ENCODE measurements around the gene TUBA8.

Gene TUBA8

DNA sequence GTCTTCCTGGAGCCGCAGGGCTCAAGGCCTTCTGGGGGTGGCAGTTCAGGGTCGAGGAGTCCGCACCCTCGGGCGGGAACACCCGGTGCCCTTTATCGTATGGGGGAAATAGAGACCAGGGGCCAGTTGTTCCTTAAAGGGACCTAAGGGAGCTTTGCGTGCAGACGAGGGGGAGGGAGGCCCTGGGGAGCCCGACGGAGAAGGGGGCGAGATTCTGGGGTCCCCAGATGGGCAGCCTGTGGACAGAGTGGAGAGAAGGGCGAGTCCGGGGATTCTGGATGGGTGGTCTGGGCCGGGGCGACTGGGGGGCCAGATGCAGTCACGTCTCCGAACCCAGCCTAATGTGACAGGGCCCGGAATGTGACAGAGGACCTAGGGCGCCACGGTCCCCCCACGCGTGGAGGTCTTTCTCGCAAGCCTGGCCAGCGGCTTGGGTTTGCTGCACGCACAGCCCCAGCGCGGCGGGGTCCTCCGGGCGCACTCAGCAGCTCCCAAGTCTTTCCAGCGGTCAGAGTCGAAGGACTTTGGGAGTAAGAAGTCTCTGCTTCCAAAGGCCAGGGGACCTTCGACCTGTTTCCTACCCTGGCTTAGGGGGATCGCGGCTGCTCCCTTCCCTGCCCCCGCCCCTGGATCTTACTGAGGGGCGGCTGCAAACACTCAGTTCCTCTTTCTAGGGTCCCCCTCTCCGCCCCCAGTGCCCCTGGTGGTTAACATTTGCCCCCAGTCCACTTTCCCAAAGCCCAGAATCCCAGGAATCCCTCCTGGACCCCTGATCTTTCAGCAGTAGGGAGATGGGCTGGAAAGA is 547 bp downstream of the TUBA8 start:
- Histone ChIP-seq H3K9ac (ENCODE audit: low read depth, low read length) (no peak overlapping the region), H3K4me3 (ENCODE audit: low read depth, low read length) (peak overlapping the region; percentile 53), H3K9me3 (ENCODE audit: control insufficient read depth, insufficient read depth, low read length) (peaks cover 2% of the 10 kb centered on the region), H3K27me3 (ENCODE audit: control insufficient read depth, insufficient read depth, low read length) (peaks cover 31% of the 10 kb centered on the region), H3K36me3 (ENCODE audit: control insufficient read depth, insufficient read depth, low read length) (no peaks in the 10 kb centered on the region), H3K4me1 (ENCODE audit: control insufficient read depth, insufficient read depth, low read length) (no peaks in the 10 kb centered on the region)

DNA sequence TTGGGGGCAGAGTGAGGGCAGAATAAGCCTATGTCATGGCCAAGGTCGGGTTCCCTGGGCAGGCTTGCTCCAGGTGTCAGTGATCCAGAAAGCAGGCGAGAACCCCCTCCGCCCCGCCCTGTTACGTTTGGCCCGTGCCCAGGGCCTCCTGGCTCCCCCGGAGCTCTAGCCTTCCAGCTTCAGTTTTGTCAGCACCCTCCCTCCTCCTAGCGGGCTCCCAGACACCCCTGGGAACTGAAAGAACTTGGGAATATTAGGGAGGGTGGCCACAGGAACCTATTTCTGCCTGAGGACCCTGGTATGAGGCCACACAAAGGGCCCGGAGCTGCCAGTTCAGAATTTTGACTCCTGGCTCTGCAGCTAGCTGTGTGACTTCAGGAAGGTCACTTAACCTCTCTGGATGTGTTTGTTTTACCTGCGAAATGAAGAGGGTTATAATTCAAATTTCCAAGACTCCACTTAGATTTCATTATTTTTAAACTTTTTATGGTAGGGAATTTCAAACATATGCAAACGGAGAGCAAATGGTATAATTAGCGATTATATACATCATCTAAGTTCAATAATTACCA is 1.2 kb downstream of the TUBA8 start:
- Histone ChIP-seq H3K36me3 (ENCODE audit: control insufficient read depth, insufficient read depth, low read length) (no peaks in the 10 kb centered on the region), H3K9me3 (ENCODE audit: control insufficient read depth, insufficient read depth, low read length) (no peaks in the 10 kb centered on the region), H3K27me3 (ENCODE audit: control insufficient read depth, insufficient read depth, low read length) (peaks cover 31% of the 10 kb centered on the region), H3K4me3 (ENCODE audit: low read depth, low read length) (no peak overlapping the region), H3K4me1 (ENCODE audit: control insufficient read depth, insufficient read depth, low read length) (no peaks in the 10 kb centered on the region), H3K9ac (ENCODE audit: low read depth, low read length) (no peak overlapping the region)

DNA sequence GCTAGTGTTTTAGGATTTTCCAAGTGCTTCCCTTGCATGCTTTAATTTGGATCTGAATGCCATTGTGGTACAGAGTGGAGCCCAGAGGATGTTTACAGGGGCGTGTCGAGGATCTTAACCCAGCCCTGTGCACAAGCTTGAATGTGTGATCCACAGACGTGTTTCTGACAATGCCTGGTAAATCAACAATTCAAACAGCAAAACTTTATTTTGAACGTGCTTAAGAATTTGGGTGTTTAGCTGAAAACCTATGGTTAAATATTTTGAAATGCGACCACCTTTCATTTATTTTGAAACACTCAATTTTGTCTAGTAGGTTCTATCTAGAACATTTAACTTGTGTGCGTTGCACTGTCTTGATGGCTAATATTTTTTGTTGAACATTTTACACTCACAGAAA is 1.8 kb downstream of the TUBA8 start:
- no peaks in the 10 kb centered on the region for H3K4me1 ChIP-seq (ENCODE audit: control insufficient read depth, insufficient read depth, low read length)

DNA sequence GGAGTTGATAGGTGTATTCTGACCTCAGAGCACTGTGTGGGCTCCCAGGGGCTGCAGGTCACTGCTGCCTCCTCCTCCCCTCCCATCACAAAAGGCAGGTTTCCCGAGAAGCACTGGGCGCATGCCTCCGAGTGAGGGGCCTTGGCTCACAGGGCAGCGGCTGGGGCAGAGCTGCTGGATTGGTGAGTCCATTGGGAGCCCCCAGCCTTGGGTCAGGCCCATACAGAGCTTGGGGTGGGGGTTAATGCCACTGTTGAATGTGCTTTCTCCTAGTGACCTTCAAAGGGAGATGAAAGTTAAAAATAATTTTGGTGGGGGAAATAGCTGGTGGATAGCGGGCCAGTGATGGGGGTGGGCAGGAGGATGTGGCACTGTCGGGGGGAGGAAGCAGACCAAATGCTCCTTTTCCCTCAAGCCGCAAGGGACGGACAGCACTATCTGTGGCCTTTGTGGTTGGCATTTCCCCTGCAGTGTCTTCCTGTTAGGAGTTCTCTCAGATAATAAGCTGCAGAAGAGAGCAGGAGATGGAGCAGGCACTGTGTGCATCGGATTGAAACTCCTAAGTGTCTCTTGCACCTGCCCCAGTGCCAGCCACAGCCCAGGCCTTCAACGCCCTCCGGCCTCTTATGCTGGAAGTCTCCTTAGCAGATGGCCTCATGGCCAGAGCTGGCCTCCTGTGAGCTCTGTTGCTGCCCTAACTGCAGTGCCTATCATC is 3.2 kb downstream of the TUBA8 start:
- Histone ChIP-seq H3K4me3 (ENCODE audit: low read depth, low read length) (no peak overlapping the region), H3K36me3 (ENCODE audit: control insufficient read depth, insufficient read depth, low read length) (no peaks in the 10 kb centered on the region), H3K9ac (ENCODE audit: low read depth, low read length) (no peak overlapping the region), H3K9me3 (ENCODE audit: control insufficient read depth, insufficient read depth, low read length) (no peaks in the 10 kb centered on the region), H3K4me1 (ENCODE audit: control insufficient read depth, insufficient read depth, low read length) (no peaks in the 10 kb centered on the region), H3K27me3 (ENCODE audit: control insufficient read depth, insufficient read depth, low read length) (peaks cover 28% of the 10 kb centered on the region)

More for the DNA sequence above, 1.8 kb downstream of the TUBA8 start:
- Histone ChIP-seq H3K4me3 (ENCODE audit: low read depth, low read length) (no peak overlapping the region), H3K9me3 (ENCODE audit: control insufficient read depth, insufficient read depth, low read length) (no peaks in the 10 kb centered on the region), H3K9ac (ENCODE audit: low read depth, low read length) (no peak overlapping the region), H3K27me3 (ENCODE audit: control insufficient read depth, insufficient read depth, low read length) (peaks cover 31% of the 10 kb centered on the region), H3K36me3 (ENCODE audit: control insufficient read depth, insufficient read depth, low read length) (no peaks in the 10 kb centered on the region)

DNA sequence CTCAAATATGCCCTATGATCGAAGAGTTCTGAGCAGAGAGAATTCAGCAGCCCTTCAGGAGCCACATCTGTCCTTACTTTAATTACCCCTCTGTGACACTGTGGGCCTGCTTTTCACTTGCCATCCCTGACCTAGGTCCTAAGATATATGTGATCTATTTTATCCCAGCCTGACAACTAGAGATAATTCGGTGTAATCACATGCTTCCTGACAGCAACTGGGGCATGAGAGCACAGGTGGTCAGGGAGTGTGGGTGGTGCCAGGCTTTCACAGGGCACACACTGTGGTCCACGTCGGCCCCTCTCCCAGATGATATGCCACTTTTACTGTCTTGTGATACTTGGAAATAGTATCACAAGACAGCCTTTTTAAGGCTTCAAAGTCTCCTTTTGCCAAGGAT is 3.9 kb downstream of the TUBA8 start:
- Histone ChIP-seq H3K4me1 (ENCODE audit: control insufficient read depth, insufficient read depth, low read length) (no peaks in the 10 kb centered on the region), H3K36me3 (ENCODE audit: control insufficient read depth, insufficient read depth, low read length) (no peaks in the 10 kb centered on the region), H3K9ac (ENCODE audit: low read depth, low read length) (no peak overlapping the region), H3K4me3 (ENCODE audit: low read depth, low read length) (no peak overlapping the region), H3K27me3 (ENCODE audit: control insufficient read depth, insufficient read depth, low read length) (peaks cover 23% of the 10 kb centered on the region), H3K9me3 (ENCODE audit: control insufficient read depth, insufficient read depth, low read length) (no peaks in the 10 kb centered on the region)

DNA sequence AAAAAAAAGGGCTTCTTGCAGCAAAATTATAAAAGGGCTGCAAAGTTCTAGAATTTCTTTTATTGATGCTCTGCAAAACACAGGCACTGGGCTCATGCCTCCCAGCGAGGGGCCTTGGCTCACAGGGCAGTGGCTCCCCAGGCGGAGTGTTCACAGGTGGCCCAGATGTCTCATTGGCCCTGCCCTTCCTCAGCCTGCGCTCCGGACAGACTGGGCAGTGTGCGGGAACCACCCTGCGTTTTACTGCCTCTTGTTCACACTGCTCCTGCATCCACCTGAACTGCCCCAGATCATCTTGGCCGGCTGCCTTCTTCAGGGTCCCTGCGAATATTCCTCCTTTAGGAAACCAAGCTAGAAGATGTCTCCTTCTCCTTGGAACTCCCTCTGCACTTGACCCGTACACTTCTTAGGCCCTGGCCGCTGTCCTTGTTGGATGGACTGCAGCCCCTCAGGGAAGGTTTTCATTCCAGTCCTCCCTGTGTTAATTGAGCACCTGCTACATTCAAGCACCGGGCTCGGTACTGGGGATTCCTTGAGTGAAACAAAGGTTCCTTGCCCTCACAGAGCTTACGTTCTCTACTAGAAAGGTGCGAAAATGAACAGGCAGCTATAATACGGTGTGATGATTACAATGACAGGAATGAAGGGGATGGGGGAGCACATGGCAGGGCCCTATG is 4.5 kb downstream of the TUBA8 start:
- Histone ChIP-seq H3K36me3 (ENCODE audit: control insufficient read depth, insufficient read depth, low read length) (no peaks in the 10 kb centered on the region), H3K4me1 (ENCODE audit: control insufficient read depth, insufficient read depth, low read length) (no peaks in the 10 kb centered on the region), H3K9ac (ENCODE audit: low read depth, low read length) (no peak overlapping the region), H3K4me3 (ENCODE audit: low read depth, low read length) (no peak overlapping the region), H3K27me3 (ENCODE audit: control insufficient read depth, insufficient read depth, low read length) (peaks cover 17% of the 10 kb centered on the region), H3K9me3 (ENCODE audit: control insufficient read depth, insufficient read depth, low read length) (no peaks in the 10 kb centered on the region)

DNA sequence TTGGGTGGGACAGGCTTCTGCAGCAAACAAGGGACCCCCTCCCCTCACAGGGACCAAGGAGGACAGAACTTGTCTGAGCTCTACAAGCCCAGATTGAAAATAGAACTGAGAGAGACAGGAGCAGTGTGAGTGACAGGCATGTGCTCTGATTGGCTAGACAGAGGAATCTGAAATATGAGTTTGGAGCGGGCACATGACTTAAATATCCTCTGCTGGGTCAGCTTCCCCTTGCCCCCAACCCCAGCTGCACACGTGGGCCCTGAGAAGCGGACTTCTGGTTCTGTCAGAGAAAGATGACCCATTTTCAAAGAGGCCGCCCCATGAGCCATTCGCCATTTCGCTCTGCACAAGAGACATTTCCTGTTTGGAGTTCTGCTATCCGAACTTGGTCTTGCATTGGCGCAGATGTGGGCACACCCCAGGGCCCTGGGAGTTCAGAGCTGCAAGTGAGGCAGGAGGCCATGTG is 5.3 kb downstream of the TUBA8 start:
- H3K36me3 ChIP-seq (ENCODE audit: control insufficient read depth, insufficient read depth, low read length) = no peaks in the 10 kb centered on the region
- no peak overlapping the region for H3K9ac ChIP-seq (ENCODE audit: low read depth, low read length)
- H3K9me3 ChIP-seq (ENCODE audit: control insufficient read depth, insufficient read depth, low read length) = no peaks in the 10 kb centered on the region
- H3K27me3 ChIP-seq (ENCODE audit: control insufficient read depth, insufficient read depth, low read length) = peaks cover 12% of the 10 kb centered on the region
- no peak overlapping the region for H3K4me3 ChIP-seq (ENCODE audit: low read depth, low read length)
- no peaks in the 10 kb centered on the region for H3K4me1 ChIP-seq (ENCODE audit: control insufficient read depth, insufficient read depth, low read length)

DNA sequence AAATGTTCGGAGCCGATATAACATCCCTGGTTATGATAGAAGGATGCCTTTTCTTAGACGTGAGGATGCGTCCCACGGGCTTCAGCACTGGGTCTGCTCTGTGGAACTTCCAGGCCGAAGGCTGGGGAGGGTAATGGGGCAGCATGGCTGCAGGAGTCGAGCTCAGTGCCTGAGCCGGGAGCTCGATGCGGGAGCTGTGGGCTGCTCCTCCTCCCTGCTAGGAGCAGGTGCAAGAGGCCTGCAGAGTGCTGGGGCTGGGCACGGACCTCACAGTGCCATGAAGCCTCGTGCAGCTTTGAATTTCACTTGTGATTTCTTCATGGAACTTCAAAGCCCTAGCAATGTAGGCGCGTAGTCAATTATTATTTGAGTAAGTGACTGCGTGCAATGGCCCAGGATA is 6.0 kb downstream of the TUBA8 start:
- no peaks in the 10 kb centered on the region for H3K4me1 ChIP-seq (ENCODE audit: control insufficient read depth, insufficient read depth, low read length)

DNA sequence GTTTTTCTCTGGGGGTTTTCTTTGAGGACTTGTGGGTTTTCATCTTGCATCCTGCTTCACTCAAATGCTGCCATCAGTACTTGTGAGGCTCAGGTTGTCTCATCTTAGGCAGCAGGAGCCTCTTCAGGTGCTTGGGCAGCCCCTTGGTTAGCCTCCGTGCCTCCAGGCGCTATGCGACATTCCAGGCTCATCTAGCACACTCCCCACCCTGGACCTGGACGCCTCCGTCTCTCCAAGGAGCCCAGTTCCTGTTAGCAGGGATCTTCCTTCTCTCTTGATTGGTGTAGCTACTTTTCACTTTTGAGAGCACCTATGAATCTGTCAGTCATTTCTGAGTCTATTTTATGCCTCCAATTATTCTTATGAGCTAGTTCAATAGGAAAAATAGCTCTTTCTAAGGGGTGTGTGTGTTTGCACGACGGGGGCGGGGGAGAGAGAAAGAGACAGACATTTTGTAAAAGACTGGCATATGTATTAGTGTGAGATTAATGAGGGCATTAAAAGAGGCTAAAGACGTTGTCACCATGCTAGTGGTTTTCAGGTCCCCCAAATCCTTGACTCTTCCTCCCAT is 7.8 kb downstream of the TUBA8 start:
- no peaks in the 10 kb centered on the region for H3K9me3 ChIP-seq (ENCODE audit: control insufficient read depth, insufficient read depth, low read length)
- H3K4me1 ChIP-seq (ENCODE audit: control insufficient read depth, insufficient read depth, low read length) = peaks cover 2% of the 10 kb centered on the region
- H3K36me3 ChIP-seq (ENCODE audit: control insufficient read depth, insufficient read depth, low read length) = no peaks in the 10 kb centered on the region
- no peak overlapping the region for H3K9ac ChIP-seq (ENCODE audit: low read depth, low read length)
- no peak overlapping the region for H3K4me3 ChIP-seq (ENCODE audit: low read depth, low read length)
- H3K27me3 ChIP-seq (ENCODE audit: control insufficient read depth, insufficient read depth, low read length) = no peaks in the 10 kb centered on the region

More for the DNA sequence above, 6.0 kb downstream of the TUBA8 start:
- Histone ChIP-seq H3K4me3 (ENCODE audit: low read depth, low read length) (no peak overlapping the region), H3K9ac (ENCODE audit: low read depth, low read length) (no peak overlapping the region), H3K9me3 (ENCODE audit: control insufficient read depth, insufficient read depth, low read length) (no peaks in the 10 kb centered on the region), H3K27me3 (ENCODE audit: control insufficient read depth, insufficient read depth, low read length) (peaks cover 5% of the 10 kb centered on the region), H3K36me3 (ENCODE audit: control insufficient read depth, insufficient read depth, low read length) (no peaks in the 10 kb centered on the region)

DNA sequence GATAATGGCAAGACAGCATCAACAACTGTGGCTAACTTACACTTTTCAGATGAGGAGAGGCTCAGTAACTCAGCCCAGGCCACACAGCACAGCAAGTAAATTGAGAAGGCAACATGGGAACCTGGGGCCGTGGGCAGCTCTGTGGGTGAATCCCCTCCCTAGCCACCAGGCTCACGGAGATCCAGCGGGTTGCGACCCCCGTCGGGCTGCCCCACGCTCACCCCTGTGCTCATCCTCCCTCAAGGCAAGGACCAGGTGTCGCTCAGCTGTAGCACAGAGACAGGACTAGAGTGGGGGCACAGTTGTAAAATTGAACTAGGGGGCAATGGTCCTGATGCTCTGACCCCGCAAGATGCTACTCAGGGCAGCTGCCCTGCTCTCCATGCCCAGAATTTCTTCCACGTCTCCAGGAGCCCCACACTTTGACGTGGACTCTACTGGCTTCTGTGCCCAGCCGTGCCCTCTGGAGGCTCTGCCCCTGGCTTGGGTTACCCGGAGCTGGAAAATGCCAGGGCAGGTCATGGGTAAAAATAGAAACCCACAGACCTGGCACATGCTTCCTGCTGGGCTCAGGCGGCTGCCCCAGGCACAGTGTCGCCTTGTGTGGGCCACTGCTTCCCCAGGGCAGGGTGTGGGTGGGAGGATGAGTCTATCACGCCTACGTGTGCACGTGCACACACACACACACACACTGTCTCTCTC is 9.0 kb downstream of the TUBA8 start:
- Histone ChIP-seq H3K27me3 (ENCODE audit: control insufficient read depth, insufficient read depth, low read length) (no peaks in the 10 kb centered on the region), H3K9me3 (ENCODE audit: control insufficient read depth, insufficient read depth, low read length) (no peaks in the 10 kb centered on the region), H3K9ac (ENCODE audit: low read depth, low read length) (no peak overlapping the region), H3K4me1 (ENCODE audit: control insufficient read depth, insufficient read depth, low read length) (peaks cover 2% of the 10 kb centered on the region), H3K36me3 (ENCODE audit: control insufficient read depth, insufficient read depth, low read length) (no peaks in the 10 kb centered on the region), H3K4me3 (ENCODE audit: low read depth, low read length) (no peak overlapping the region)

DNA sequence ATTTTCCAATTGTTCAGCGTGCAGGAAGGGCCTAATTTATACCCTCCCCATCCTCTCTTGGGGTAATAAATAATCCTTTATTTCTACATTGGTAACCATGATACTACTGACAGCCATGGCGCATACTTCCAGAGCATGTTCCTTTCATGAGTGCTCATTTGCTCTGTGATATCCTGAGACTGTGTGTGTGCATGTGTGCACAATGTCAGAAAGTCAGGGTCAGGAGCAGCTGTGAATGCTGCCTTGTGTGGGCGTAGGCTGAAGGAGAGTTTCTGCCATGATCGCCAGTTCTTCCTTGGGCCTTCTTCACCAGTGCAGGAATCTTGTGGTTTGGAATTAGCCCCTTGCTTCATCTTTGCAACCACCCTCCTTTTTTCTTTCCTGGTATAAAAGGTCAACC is 10.2 kb downstream of the TUBA8 start:
- no peak overlapping the region for H3K4me3 ChIP-seq (ENCODE audit: low read depth, low read length)
- no peak overlapping the region for H3K9ac ChIP-seq (ENCODE audit: low read depth, low read length)
- H3K27me3 ChIP-seq (ENCODE audit: control insufficient read depth, insufficient read depth, low read length) = no peaks in the 10 kb centered on the region
- peaks cover 2% of the 10 kb centered on the region for H3K4me1 ChIP-seq (ENCODE audit: control insufficient read depth, insufficient read depth, low read length)
- no peaks in the 10 kb centered on the region for H3K36me3 ChIP-seq (ENCODE audit: control insufficient read depth, insufficient read depth, low read length)
- no peaks in the 10 kb centered on the region for H3K9me3 ChIP-seq (ENCODE audit: control insufficient read depth, insufficient read depth, low read length)
